ENCODE results near the gene AP2A1.

DNA sequence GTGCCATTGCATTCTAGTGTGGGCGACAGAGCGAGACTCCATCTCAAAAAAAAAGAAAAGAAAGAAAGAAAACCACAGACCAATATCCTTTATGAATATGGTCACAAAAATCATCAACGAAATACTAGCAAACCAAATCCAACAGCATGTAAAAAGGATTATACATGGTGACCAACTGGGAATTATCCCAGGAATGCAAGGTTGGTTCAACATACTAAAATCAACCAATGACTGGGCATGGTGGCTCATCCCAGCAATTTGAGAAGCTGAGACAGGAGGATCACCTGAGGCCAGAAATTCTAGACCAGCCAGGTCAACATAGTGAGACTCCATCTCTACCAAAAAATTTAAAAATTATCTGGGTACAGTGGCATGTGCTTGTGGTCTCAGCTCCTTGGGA is 10.8 kb upstream of the AP2A1 start:
- TF ChIP-seq, protein P1, sequence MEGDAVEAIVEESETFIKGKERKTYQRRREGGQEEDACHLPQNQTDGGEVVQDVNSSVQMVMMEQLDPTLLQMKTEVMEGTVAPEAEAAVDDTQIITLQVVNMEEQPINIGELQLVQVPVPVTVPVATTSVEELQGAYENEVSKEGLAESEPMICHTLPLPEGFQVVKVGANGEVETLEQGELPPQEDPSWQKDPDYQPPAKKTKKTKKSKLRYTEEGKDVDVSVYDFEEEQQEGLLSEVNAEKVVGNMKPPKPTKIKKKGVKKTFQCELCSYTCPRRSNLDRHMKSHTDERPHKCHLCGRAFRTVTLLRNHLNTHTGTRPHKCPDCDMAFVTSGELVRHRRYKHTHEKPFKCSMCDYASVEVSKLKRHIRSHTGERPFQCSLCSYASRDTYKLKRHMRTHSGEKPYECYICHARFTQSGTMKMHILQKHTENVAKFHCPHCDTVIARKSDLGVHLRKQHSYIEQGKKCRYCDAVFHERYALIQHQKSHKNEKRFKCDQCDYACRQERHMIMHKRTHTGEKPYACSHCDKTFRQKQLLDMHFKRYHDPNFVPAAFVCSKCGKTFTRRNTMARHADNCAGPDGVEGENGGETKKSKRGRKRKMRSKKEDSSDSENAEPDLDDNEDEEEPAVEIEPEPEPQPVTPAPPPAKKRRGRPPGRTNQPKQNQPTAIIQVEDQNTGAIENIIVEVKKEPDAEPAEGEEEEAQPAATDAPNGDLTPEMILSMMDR (IDR thresholded peaks at IDR 0.05 in 4 of 5, conservative IDR thresholded peaks at IDR 0.05 in 1 of 5) = no peak
- TF ChIP-seq POLR2A (IDR thresholded peaks at IDR 0.05) = no peak
